ENCODE data around the gene LONP1.

Gene LONP1

DNA sequence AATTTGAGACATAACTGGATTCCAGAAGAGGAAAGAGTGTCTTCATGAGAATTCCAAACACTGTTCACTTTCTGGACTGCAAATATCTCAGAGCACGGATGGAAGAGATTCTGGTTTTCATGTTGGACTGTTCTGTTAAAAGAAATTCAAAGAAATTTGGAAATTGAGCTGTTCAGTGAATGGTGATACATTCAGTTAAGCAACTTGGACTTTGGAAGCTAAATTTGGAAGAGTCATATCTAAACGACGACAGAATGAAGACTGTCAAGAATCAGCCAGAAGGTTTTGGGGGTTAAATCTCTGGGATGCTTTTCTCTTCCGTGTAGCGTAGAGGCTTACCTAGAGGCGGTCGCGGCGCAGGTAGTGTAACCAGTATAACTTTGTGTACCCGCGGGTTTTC lies 71.5 kb downstream of the LONP1 start:
- no peak for DNase-seq (ENCODE audit: low read depth in 2 of 2)

- no peak for DNase-seq (ENCODE audit: low read depth in 2 of 2)
Measured at GRCh38 chr19:5646703-5647102, 73.2 kb downstream of the LONP1 start.

- no peak for DNase-seq (ENCODE audit: low read depth in 2 of 2)
Measured at GRCh38 chr19:5645409-5645808, 74.5 kb downstream of the LONP1 start.

GRCh38 chr19:5644037-5644436 lies 75.9 kb downstream of the LONP1 start:
- no peak for DNase-seq (ENCODE audit: low read depth in 2 of 2)

- no peak for DNase-seq (ENCODE audit: low read depth in 2 of 2)
Measured at GRCh38 chr19:5643060-5643459, 76.9 kb downstream of the LONP1 start.

- no peak for DNase-seq (ENCODE audit: low read depth in 2 of 2)
Measured at GRCh38 chr19:5642204-5642603, 77.7 kb downstream of the LONP1 start.
